Stimulated activated CD4-positive, alpha-beta T cell treated with anti-CD3 and anti-CD28 coated beads, Interleukin-12 subunit alpha, Interleukin-12 subunit beta, amount 100 ng/mL, for 48 hours (primary cell): ENCODE results near the gene LRRC49.
"Not testable (repeated sequence)": the region's sequence is repeated elsewhere in the genome, so short reads cannot be mapped to it uniquely, and the experiment has no call there.

ENCODE experiments used
- DNase-seq, 3 donors: peaks; one replicate each; pipeline ENCODE4 v3.0.0-alpha.2; 2020; ENCODE audit warnings: low read depth in 2 of 3, low spot score in 1 of 3

The LRRC49 gene

GRCh38 chr15:70974004-70974832 lies 81.6 kb downstream of the LRRC49 start:
- DNase-seq: no peak

- no peak for DNase-seq
Measured at GRCh38 chr15:70976851-70977250, 84.2 kb downstream of the LRRC49 start.

GRCh38 chr15:70995383-70995970 lies 102.9 kb downstream of the LRRC49 start:
- no peak for DNase-seq

- no peak for DNase-seq
Measured at GRCh38 chr15:70998319-70998718, 105.7 kb downstream of the LRRC49 start.

GRCh38 chr15:71002316-71002715 lies 109.7 kb downstream of the LRRC49 start:
- no peak for DNase-seq

GRCh38 chr15:71003319-71003718 lies 110.7 kb downstream of the LRRC49 start:
- no peak for DNase-seq

- not testable (repeated sequence) for DNase-seq
Measured at GRCh38 chr15:71004506-71004905, 111.9 kb downstream of the LRRC49 start.

GRCh38 chr15:71005895-71006294 lies 113.3 kb downstream of the LRRC49 start:
- no peak for DNase-seq

- no peak for DNase-seq
Measured at GRCh38 chr15:71008250-71008870, 115.7 kb downstream of the LRRC49 start.

- no peak for DNase-seq
Measured at GRCh38 chr15:71010472-71010871, 117.8 kb downstream of the LRRC49 start.

- DNase-seq: no peak
Measured at GRCh38 chr15:71010997-71011396, 118.4 kb downstream of the LRRC49 start.

- DNase-seq: no peak
Measured at GRCh38 chr15:71011503-71012155, 119.0 kb downstream of the LRRC49 start.

GRCh38 chr15:71013446-71013845 lies 120.8 kb downstream of the LRRC49 start:
- no peak for DNase-seq

- no peak for DNase-seq
Measured at GRCh38 chr15:71015342-71015741, 122.7 kb downstream of the LRRC49 start.

GRCh38 chr15:71031232-71031631 lies 138.6 kb downstream of the LRRC49 start:
- DNase-seq: not testable (repeated sequence)

GRCh38 chr15:71035478-71035877 lies 142.9 kb downstream of the LRRC49 start:
- not testable (repeated sequence) for DNase-seq

GRCh38 chr15:71042356-71042922 lies 149.8 kb downstream of the LRRC49 start:
- no peak for DNase-seq

GRCh38 chr15:71043373-71043772 lies 150.7 kb downstream of the LRRC49 start:
- DNase-seq: no peak

GRCh38 chr15:71044006-71044405 lies 151.4 kb downstream of the LRRC49 start:
- DNase-seq: no peak

GRCh38 chr15:71046146-71046545 lies 153.5 kb downstream of the LRRC49 start:
- not testable (repeated sequence) for DNase-seq

- no peak for DNase-seq
Measured at GRCh38 chr15:71048913-71049675, 156.5 kb downstream of the LRRC49 start.
